HepG2 (cell line): ENCODE measurements around the gene TTYH1. TPM values are rescaled to one million over a fixed set of nuclear protein-coding genes. Genes with fewer than 3 reads are reported as not detected.

ENCODE experiments used
- BRCA1 ChIP-seq: sonication (generic); formaldehyde crosslinking; IDR thresholded peaks from 2 replicates; pipeline ENCODE4 v1.4.0; 2020; ENCODE audit warnings: missing genetic modification reagents
- CBX5 ChIP-seq: sonication (generic); formaldehyde crosslinking; IDR thresholded peaks from 2 replicates; pipeline ENCODE4 v1.4.0; 2020; ENCODE audit warnings: missing genetic modification reagents, borderline replicate concordance
- HNRNPLL ChIP-seq: fragments of 200-400 bp; formaldehyde crosslinking; IDR thresholded peaks from 2 replicates; pipeline ENCODE4 v1.6.1; 2017; ENCODE audit warnings: mild to moderate bottlenecking, low read depth, low read length; ENCODE audit not compliant: poor library complexity, severe bottlenecking
- KDM3A ChIP-seq: IDR thresholded peaks from 2 replicates; pipeline ENCODE4 v1.6.1; 2018; ENCODE audit warnings: low read depth, missing compliant biosample characterization
- KLF13 ChIP-seq: sonication (generic); formaldehyde crosslinking; IDR thresholded peaks from 2 replicates; pipeline ENCODE4 v1.4.0; 2020; ENCODE audit warnings: mild to moderate bottlenecking, missing genetic modification reagents
- KLF6 ChIP-seq: IDR thresholded peaks from 2 replicates; pipeline ENCODE4 v1.8.0; 2016; ENCODE audit warnings: missing biosample characterization, missing genetic modification reagents
- MBNL3 ChIP-seq: fragments of 250-450 bp; sonication (Bioruptor Pico); conservative IDR thresholded peaks from 2 replicates; pipeline ENCODE4 v1.8.0; 2022; ENCODE audit warnings: mild to moderate bottlenecking, inconsistent platforms
- NR3C1 ChIP-seq: sonication (generic); formaldehyde crosslinking; IDR thresholded peaks from 2 replicates; pipeline ENCODE4 v1.4.0; 2020; ENCODE audit warnings: missing genetic modification reagents
- REXO4 ChIP-seq: sonication (generic); formaldehyde crosslinking; IDR thresholded peaks from 2 replicates; pipeline ENCODE4 v1.8.0; 2022; ENCODE audit warnings: missing genetic modification reagents, mild to moderate bottlenecking, borderline replicate concordance
- RFX5 ChIP-seq: IDR thresholded peaks from 2 replicates; pipeline ENCODE4 v1.6.1; 2011; ENCODE audit warnings: low read depth, low read length, improper control_type of control experiment
- SCMH1 ChIP-seq: sonication (generic); formaldehyde crosslinking; IDR thresholded peaks from 2 replicates; pipeline ENCODE4 v1.9.0; 2021; ENCODE audit warnings: missing genetic modification reagents, mild to moderate bottlenecking, borderline replicate concordance
- SNAI1 ChIP-seq: sonication (generic); formaldehyde crosslinking; IDR thresholded peaks from 2 replicates; pipeline ENCODE4 v1.5.0; 2020; ENCODE audit warnings: mild to moderate bottlenecking, missing genetic modification reagents, borderline replicate concordance
- SNRNP70 ChIP-seq: fragments of 200-400 bp; formaldehyde crosslinking; IDR thresholded peaks from 2 replicates; pipeline ENCODE4 v1.6.1; 2017; ENCODE audit warnings: mild to moderate bottlenecking, low read depth, low read length, moderate library complexity
- SP140L ChIP-seq: sonication (generic); formaldehyde crosslinking; IDR thresholded peaks from 2 replicates; pipeline ENCODE4 v1.4.0; 2020; ENCODE audit warnings: missing genetic modification reagents, borderline replicate concordance
- SP2 ChIP-seq: sonication (generic); formaldehyde crosslinking; IDR thresholded peaks from 2 replicates; pipeline ENCODE4 v1.5.1; 2020; ENCODE audit warnings: mild to moderate bottlenecking, missing genetic modification reagents
- SRSF9 ChIP-seq: fragments of 200-400 bp; formaldehyde crosslinking; IDR thresholded peaks from 2 replicates; pipeline ENCODE4 v1.6.1; 2018; ENCODE audit warnings: borderline replicate concordance, mild to moderate bottlenecking, low read depth, low read length; ENCODE audit not compliant: insufficient read depth, poor library complexity, severe bottlenecking
- SYNCRIP ChIP-seq: fragments of 200-400 bp; formaldehyde crosslinking; IDR thresholded peaks from 2 replicates; pipeline ENCODE4 v1.6.1; 2018; ENCODE audit warnings: mild to moderate bottlenecking, low read depth, low read length; ENCODE audit not compliant: insufficient read depth
- TAF1 ChIP-seq: sonication (generic); formaldehyde crosslinking; IDR thresholded peaks from 2 replicates; pipeline ENCODE4 v1.4.0; 2020; ENCODE audit warnings: missing genetic modification reagents
- ZNF563 ChIP-seq: sonication (generic); formaldehyde crosslinking; IDR thresholded peaks from 2 replicates; pipeline ENCODE4 v1.8.0; 2022; ENCODE audit warnings: mild to moderate bottlenecking, moderate library complexity, missing genetic modification reagents
- ZNF589 ChIP-seq: sonication (generic); formaldehyde crosslinking; conservative IDR thresholded peaks from 2 replicates; pipeline ENCODE4 v1.8.0; 2022; ENCODE audit warnings: mild to moderate bottlenecking, moderate library complexity, missing genetic modification reagents
- ZNF891 ChIP-seq: sonication (generic); formaldehyde crosslinking; IDR thresholded peaks from 2 replicates; pipeline ENCODE4 v1.5.0; 2020; ENCODE audit warnings: mild to moderate bottlenecking, missing genetic modification reagents
- ZSCAN9 ChIP-seq: IDR thresholded peaks from 2 replicates; pipeline ENCODE4 v1.6.1; 2016; ENCODE audit warnings: borderline replicate concordance
- polyA plus RNA-seq, 8 experiments: library from polyadenylated mRNA; depleted of rRNA in 3 of 8; stranded (reverse) in 7 of 8; unstranded in 1 of 8; fragments of >200 nt; fragmentation: Illumina TruSeq in 4 of 8; extraction: Trizol in 4 of 8; gene quantifications; 2 replicates each; pipeline versions ENCODE4 v1.2.1 to v1.2.3, GENCODE V29; 2011 to 2016; ENCODE audit warnings: low read depth in 4 of 8, missing spikeins in 1 of 8, mixed read lengths in 1 of 8; ENCODE audit not compliant: insufficient read depth in 1 of 8
- total RNA-seq, 5 experiments: library from RNA; depleted of rRNA; stranded (reverse); fragments of >200 nt; fragmentation: Illumina TruSeq; extraction: Trizol; gene quantifications; 2 replicates each; pipeline ENCODE4 v1.2.3, GENCODE V29; 2016; ENCODE audit warnings: low read depth in 1 of 5
- TF ChIP-seq, protein P1 (sequence below): IDR thresholded peaks from 2 replicates; pipeline ENCODE4 v1.6.1; 2016; ENCODE audit warnings: mild to moderate bottlenecking, missing biosample characterization, missing genetic modification reagents
- TF ChIP-seq, protein P2 (sequence below): sonication (generic); formaldehyde crosslinking; IDR thresholded peaks from 2 replicates; pipeline ENCODE4 v1.8.0; 2022; ENCODE audit warnings: mild to moderate bottlenecking, missing genetic modification reagents, moderate library complexity
- TF ChIP-seq, protein P3 (sequence below): sonication (generic); formaldehyde crosslinking; IDR thresholded peaks from 2 replicates; pipeline ENCODE4 v1.5.1; 2020; ENCODE audit warnings: missing genetic modification reagents, mild to moderate bottlenecking, borderline replicate concordance
- TF ChIP-seq, protein P4 (sequence below), 2 experiments: fragments of 450-650 bp in 1 of 2; sonication (generic) in 1 of 2; formaldehyde crosslinking; IDR thresholded peaks; 2 replicates each; pipeline versions ENCODE4 v1.5.0 to v1.8.0; 2020 to 2022; ENCODE audit warnings: mild to moderate bottlenecking in 1 of 2, missing genetic modification reagents in 1 of 2

The TTYH1 gene
- total and polyA plus RNA-seq, 2 of the 13 experiments (the other 11 are each of a cell fraction or from before 2014, with no cell fraction given): 6.9 to 19.9 TPM

- peak; percentile 69 for TF ChIP-seq HNRNPLL
- TF ChIP-seq SYNCRIP: no peak
- no peak; the same call in none of the 2 replicates for TF ChIP-seq BRCA1 (CRISPR knock-in tag)
- TF ChIP-seq SNAI1 (CRISPR knock-in tag): peak; percentile 80; the same call in 1 of the 2 replicates
- no peak for TF ChIP-seq SRSF9
- no peak for TF ChIP-seq SP140L (CRISPR knock-in tag)
- TF ChIP-seq SCMH1 (CRISPR knock-in tag): no peak
- TF ChIP-seq, protein P1, sequence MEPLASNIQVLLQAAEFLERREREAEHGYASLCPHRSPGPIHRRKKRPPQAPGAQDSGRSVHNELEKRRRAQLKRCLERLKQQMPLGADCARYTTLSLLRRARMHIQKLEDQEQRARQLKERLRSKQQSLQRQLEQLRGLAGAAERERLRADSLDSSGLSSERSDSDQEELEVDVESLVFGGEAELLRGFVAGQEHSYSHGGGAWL (CRISPR knock-in tag): peak; percentile 78
- peak; percentile 87; the same call in 1 of the 2 replicates for TF ChIP-seq CBX5 (CRISPR knock-in tag)
- TF ChIP-seq, protein P2, sequence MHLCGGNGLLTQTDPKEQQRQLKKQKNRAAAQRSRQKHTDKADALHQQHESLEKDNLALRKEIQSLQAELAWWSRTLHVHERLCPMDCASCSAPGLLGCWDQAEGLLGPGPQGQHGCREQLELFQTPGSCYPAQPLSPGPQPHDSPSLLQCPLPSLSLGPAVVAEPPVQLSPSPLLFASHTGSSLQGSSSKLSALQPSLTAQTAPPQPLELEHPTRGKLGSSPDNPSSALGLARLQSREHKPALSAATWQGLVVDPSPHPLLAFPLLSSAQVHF (CRISPR knock-in tag): no peak
- TF ChIP-seq ZNF563 (CRISPR knock-in tag): peak; percentile 79
- peak; percentile 90 for TF ChIP-seq TAF1 (CRISPR knock-in tag)
- peak; percentile 95 for TF ChIP-seq SP2 (CRISPR knock-in tag)
- no peak for TF ChIP-seq MBNL3 (CRISPR knock-in tag)
- TF ChIP-seq REXO4: no peak
- TF ChIP-seq ZSCAN9 (CRISPR knock-in tag): peak; percentile 72
- peak; percentile 66; the same call in 1 of the 2 replicates for TF ChIP-seq ZNF589
- TF ChIP-seq KDM3A: 0 out of 2 replicates have a peak, but pooled peaks have one; percentile 39
- TF ChIP-seq NR3C1 (CRISPR knock-in tag): no peak
- TF ChIP-seq, protein P3, sequence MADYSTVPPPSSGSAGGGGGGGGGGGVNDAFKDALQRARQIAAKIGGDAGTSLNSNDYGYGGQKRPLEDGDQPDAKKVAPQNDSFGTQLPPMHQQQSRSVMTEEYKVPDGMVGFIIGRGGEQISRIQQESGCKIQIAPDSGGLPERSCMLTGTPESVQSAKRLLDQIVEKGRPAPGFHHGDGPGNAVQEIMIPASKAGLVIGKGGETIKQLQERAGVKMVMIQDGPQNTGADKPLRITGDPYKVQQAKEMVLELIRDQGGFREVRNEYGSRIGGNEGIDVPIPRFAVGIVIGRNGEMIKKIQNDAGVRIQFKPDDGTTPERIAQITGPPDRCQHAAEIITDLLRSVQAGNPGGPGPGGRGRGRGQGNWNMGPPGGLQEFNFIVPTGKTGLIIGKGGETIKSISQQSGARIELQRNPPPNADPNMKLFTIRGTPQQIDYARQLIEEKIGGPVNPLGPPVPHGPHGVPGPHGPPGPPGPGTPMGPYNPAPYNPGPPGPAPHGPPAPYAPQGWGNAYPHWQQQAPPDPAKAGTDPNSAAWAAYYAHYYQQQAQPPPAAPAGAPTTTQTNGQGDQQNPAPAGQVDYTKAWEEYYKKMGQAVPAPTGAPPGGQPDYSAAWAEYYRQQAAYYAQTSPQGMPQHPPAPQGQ: 0 out of 2 replicates have a peak, but pooled peaks have one; percentile 85
- peak; percentile 95 for TF ChIP-seq KLF6 (CRISPR knock-in tag)
- TF ChIP-seq RFX5: peak; percentile 73
- TF ChIP-seq, protein P4, sequence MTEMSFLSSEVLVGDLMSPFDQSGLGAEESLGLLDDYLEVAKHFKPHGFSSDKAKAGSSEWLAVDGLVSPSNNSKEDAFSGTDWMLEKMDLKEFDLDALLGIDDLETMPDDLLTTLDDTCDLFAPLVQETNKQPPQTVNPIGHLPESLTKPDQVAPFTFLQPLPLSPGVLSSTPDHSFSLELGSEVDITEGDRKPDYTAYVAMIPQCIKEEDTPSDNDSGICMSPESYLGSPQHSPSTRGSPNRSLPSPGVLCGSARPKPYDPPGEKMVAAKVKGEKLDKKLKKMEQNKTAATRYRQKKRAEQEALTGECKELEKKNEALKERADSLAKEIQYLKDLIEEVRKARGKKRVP (CRISPR knock-in tag; IDR thresholded peaks at IDR 0.05): no peak; a peak in 1 of 4 replicates
- TF ChIP-seq SNRNP70: no peak
- TF ChIP-seq KLF13 (CRISPR knock-in tag): 0 out of 2 replicates have a peak, but pooled peaks have one; percentile 49
- 0 out of 2 replicates have a peak, but pooled peaks have one; percentile 59 for TF ChIP-seq ZNF891 (CRISPR knock-in tag)
These were observed 33.8 kb downstream of the TTYH1 start, which contains the start of gene LENG8 (continued) for GRCh38 chr19:54448774-54449700.
